Kidney (tissue), 14 donors: Measurements from ENCODE around the gene CARHSP1. TPM values are rescaled to one million over a fixed set of nuclear protein-coding genes. Genes with fewer than 3 reads are reported as not detected.
A peak's percentile ranks its signal among the peaks of the same experiment; 100 is the strongest.

Experiments used
- DNase-seq, 5 donors: peaks; one replicate each; pipeline ENCODE4 v3.0.0-alpha.2; 2013 to 2020
- FAIRE-seq: peaks from 2 replicates; lab custom pipeline; 2012; peaks lifted over from hg19 to GRCh38; lab: Jason Lieb, UNC
- H3K27ac ChIP-seq, 2 donors: one replicate each; pipeline ENCODE4 v1.7.0; 2013; ENCODE audit warnings: low read depth in 2 of 2, low read length in 2 of 2, inconsistent platforms in 1 of 2
- H3K27me3 ChIP-seq: one replicate; pipeline ENCODE4 v1.7.1; 2013; ENCODE audit warnings: low read length, inconsistent platforms; ENCODE audit not compliant: control insufficient read depth, insufficient read depth
- H3K36me3 ChIP-seq, 3 donors: one replicate each; pipeline versions ENCODE4 v1.7.0 to v1.7.1; 2013; ENCODE audit warnings: low read length in 3 of 3, control low read depth in 1 of 3, inconsistent platforms in 1 of 3; ENCODE audit not compliant: insufficient read depth in 3 of 3, control insufficient read depth in 2 of 3
- H3K4me1 ChIP-seq, 3 donors: one replicate each; pipeline versions ENCODE4 v1.7.0 to v1.7.1; 2013; ENCODE audit warnings: low read length in 3 of 3, inconsistent platforms in 1 of 3, low read depth in 1 of 3; ENCODE audit not compliant: control insufficient read depth in 2 of 3, insufficient read depth in 2 of 3
- H3K4me3 ChIP-seq, 3 donors: one replicate each; pipeline versions ENCODE4 v1.7.0 to v1.8.1; 2013; ENCODE audit warnings: low read length in 3 of 3, control low read depth in 1 of 3, inconsistent platforms in 1 of 3
- H3K9ac ChIP-seq, 3 donors: one replicate each; pipeline versions ENCODE4 v1.7.0 to v1.7.1; 2013; ENCODE audit warnings: low read length in 3 of 3, control low read depth in 1 of 3, inconsistent platforms in 1 of 3
- H3K9me3 ChIP-seq, 3 donors: one replicate each; pipeline versions ENCODE4 v1.7.0 to v1.7.1; 2013; ENCODE audit warnings: low read length in 3 of 3, control low read depth in 1 of 3, inconsistent platforms in 1 of 3; ENCODE audit not compliant: control insufficient read depth in 2 of 3, insufficient read depth in 1 of 3
- intact Hi-C: fragments of 100-400 bp; cut with DNase I; formaldehyde crosslinking; loops from one replicate; pipeline ENCODE4 v1.11.1; 2022
- polyA plus RNA-seq: library from polyadenylated mRNA; stranded (reverse); fragments of 350-450 nt; fragmentation: Illumina TruSeq; extraction: RNeasy Lipid Tissue Mini Kit (QIAGEN cat#74804); gene quantifications from one replicate; pipeline ENCODE4 v1.2.3, GENCODE V29; 2014; ENCODE audit warnings: low read depth, low replicate concordance; ENCODE audit not compliant: insufficient read depth
- total RNA-seq: library from RNA; stranded (reverse); fragmentation: NEBNext Ultra II Directional; extraction: Animal tissue kit (Norgen Biotek cat#: 25700); gene quantifications from one replicate; pipeline ENCODE4 v1.2.1, GENCODE V29; 2021
- TF ChIP-seq, protein P1 (sequence below): IDR thresholded peaks from 3 replicates; pipeline ENCODE4 v1.5.1; 2012; ENCODE audit warnings: mild to moderate bottlenecking, moderate library complexity, borderline replicate concordance; ENCODE audit not compliant: insufficient read depth; ENCODE audit errors: extremely low read depth
- donor health status: control.
- donor health status: control.
- donor health status: control.
- donor health status: control.
- donor health status: control.
- donor health status: DM: yes; HTN: yes; CAD: no.
- donor health status: Normal renal cell carcinoma (clear cell type).

Gene CARHSP1
- total and polyA plus RNA-seq, 2 donors from 2014 or later = 130 to 134 TPM

DNA sequence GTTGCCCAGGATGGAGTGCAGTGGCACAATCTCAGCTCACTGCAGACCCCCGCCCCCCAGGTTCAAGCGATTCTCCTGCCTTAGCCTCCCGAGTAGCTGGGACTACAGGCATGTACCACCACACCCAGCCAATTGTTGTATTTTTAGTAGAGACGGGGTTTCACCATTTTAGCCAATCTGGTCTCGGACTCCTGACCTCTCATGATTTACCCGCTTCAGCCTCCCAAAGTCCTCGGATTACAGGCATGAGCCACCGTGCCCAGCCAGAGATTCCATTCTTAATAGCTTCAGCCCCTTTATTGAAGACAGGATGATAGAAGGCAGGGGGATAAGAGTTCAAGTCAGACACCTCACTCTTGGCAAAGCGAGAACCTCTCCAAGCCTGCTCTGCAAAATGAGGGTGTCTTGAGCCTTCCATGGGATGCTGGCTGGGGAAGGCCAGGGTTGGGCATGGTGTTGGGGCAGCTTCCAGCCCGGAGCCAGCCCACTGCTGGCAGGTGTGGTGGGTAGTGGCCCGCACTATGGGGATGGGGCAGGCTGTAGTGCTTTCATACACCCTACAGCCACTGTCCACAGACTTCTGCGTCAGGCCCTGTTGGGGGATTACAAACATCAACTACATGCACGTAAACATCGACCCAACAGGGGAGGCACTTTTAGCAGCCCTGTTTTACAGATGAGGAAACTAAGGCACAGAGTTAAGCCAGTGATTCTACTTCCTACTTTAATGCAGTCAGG is 3.5 kb downstream of the CARHSP1 start:
- Histone ChIP-seq H3K4me1 (peaks cover 0 to 53% (median 36%) of the 10 kb centered on the region in 3 donors), H3K4me3 (no peak overlapping the region), H3K27ac (peak overlapping the region in 1 of 2 donors; percentile 49), H3K36me3 (no peaks in the 10 kb centered on the region), H3K9ac (no peak overlapping the region), H3K9me3 (no peaks in the 10 kb centered on the region), H3K27me3 (no peaks in the 10 kb centered on the region)
- DNase-seq = no peak
- no peak for FAIRE-seq
- TF ChIP-seq, protein P1, sequence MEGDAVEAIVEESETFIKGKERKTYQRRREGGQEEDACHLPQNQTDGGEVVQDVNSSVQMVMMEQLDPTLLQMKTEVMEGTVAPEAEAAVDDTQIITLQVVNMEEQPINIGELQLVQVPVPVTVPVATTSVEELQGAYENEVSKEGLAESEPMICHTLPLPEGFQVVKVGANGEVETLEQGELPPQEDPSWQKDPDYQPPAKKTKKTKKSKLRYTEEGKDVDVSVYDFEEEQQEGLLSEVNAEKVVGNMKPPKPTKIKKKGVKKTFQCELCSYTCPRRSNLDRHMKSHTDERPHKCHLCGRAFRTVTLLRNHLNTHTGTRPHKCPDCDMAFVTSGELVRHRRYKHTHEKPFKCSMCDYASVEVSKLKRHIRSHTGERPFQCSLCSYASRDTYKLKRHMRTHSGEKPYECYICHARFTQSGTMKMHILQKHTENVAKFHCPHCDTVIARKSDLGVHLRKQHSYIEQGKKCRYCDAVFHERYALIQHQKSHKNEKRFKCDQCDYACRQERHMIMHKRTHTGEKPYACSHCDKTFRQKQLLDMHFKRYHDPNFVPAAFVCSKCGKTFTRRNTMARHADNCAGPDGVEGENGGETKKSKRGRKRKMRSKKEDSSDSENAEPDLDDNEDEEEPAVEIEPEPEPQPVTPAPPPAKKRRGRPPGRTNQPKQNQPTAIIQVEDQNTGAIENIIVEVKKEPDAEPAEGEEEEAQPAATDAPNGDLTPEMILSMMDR = no peak
- intact Hi-C loops = no loop called here

DNA sequence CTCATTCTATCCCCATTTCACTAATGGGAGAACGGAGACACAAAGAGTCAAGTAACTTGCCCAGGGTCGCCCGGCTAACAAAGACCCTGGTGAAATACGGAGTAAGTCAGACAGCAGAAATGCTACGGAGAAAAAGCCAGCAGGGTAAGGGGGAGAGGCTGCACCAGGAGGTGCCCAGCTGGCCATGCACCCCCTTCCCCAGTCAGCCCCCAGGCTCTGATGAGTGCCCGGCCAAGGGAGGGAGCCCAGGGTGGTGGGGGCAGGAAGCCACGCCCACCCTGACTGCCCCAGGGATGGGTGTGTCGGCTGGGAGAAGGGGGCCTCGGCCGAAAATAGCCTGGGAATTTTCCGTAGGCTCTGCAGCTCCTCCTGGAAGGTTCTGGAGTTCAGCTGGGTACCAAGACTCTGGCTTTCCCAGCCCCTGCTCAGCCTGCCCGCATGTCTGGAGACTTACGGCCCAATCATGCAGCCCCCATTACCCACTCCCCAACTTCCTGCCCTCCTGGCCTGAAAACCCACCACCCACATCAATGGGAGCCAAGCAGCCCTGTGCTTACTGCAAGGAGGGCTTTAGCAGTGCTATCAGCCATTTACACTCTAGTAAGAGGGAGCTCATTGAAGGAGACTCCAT is 4.2 kb downstream of the CARHSP1 start:
- DNase-seq = no peak
- H3K36me3 ChIP-seq = no peaks in the 10 kb centered on the region
- TF ChIP-seq, protein P1 = no peak
- H3K4me3 ChIP-seq = peak overlapping the region in 2 of 3 donors; percentile 37 to 39
- H3K9me3 ChIP-seq = no peaks in the 10 kb centered on the region
- peaks cover 0 to 57% (median 42%) of the 10 kb centered on the region in 3 donors for H3K4me1 ChIP-seq
- intact Hi-C loops = no loop called here
- H3K27me3 ChIP-seq = no peaks in the 10 kb centered on the region
- H3K27ac ChIP-seq = peak overlapping the region; percentile 49 to 53
- no peak for FAIRE-seq
- peak overlapping the region in 1 of 3 donors; percentile 15 for H3K9ac ChIP-seq

DNA sequence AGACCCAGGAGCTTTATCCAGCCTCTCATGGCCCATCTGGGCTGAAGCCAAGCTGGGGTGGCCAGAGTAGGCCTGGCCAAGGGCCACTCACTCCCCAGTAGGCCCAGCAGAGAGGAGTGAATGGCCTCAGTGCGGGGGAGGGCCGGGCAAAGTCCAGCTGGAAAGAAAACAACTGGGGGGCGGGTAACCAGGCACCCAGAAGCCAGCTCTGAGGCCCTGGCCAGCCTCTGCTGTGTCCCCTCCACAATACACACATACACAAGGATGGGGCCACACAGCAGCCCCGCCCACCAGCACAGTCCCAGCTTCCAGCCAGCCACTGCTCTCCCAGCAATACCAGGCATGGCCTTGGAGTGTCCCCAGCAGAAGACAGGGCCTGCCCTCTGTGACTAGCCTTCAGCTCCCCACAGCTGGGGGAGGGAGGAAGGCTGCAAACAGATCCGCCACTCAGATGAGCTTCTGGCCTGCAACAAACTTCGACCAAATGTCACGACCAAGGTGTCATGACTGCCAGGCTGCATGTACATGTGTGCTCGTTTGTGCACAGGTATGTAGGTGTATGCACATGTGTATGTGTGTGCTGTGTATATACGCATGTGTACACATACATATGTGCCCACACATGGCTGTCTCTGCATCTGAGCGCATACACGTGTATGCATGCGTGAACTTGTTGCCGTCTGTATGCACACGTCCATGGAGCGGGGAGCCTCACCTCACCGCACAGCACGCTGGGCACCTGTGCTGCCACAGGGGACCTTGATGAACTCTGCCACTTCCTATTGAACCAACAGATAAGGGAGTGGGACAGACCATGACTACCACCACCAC is 5.0 kb downstream of the CARHSP1 start:
- intact Hi-C loops = no loop called here
- Histone ChIP-seq H3K9me3 (no peaks in the 10 kb centered on the region), H3K4me1 (peaks cover 0 to 57% (median 42%) of the 10 kb centered on the region in 3 donors), H3K9ac (peak overlapping the region in 1 of 3 donors; percentile 15), H3K27me3 (no peaks in the 10 kb centered on the region), H3K27ac (peak overlapping the region; percentile 78 to 81), H3K4me3 (peak overlapping the region in 2 of 3 donors; percentile 37 to 39), H3K36me3 (no peaks in the 10 kb centered on the region)
- TF ChIP-seq, protein P1 = no peak
- FAIRE-seq (no peak), DNase-seq (peak; percentile 37 to 87 (median 75))
